HG03378 (cell line): ENCODE data around the gene PPM1F.
"Not testable (repeated sequence)": the region's sequence is repeated elsewhere in the genome, so short reads cannot be mapped to it uniquely, and the experiment has no call there.

Experiments
- ATAC-seq: cut with Tn5 transposase; IDR thresholded peaks from one replicate; pipeline ENCODE4 v1.9.1; 2021; ENCODE audit warnings: mild to moderate bottlenecking, moderate library complexity; ENCODE audit not compliant: unreplicated experiment

The PPM1F gene

GRCh38 chr22:21898354-21898896, 54.2 kb downstream of the PPM1F start:
- ATAC-seq: no peak

GRCh38 chr22:21896951-21897513, 55.6 kb downstream of the PPM1F start:
- no peak for ATAC-seq

GRCh38 chr22:21896275-21896674, 56.4 kb downstream of the PPM1F start:
- ATAC-seq: not testable (repeated sequence)

GRCh38 chr22:21894799-21895198, 57.8 kb downstream of the PPM1F start:
- ATAC-seq: no peak

- ATAC-seq: no peak
Measured at GRCh38 chr22:21889251-21889990, 63.2 kb downstream of the PPM1F start.

- no peak for ATAC-seq
Measured at GRCh38 chr22:21887841-21888240, 64.8 kb downstream of the PPM1F start.

GRCh38 chr22:21883930-21884329, 68.7 kb downstream of the PPM1F start:
- not testable (repeated sequence) for ATAC-seq

- not testable (repeated sequence) for ATAC-seq
Measured at GRCh38 chr22:21882754-21883333, 69.8 kb downstream of the PPM1F start.

GRCh38 chr22:21881841-21882753, 70.6 kb downstream of the PPM1F start:
- ATAC-seq: no peak

- ATAC-seq: no peak
Measured at GRCh38 chr22:21876486-21877176, 76.0 kb downstream of the PPM1F start.

GRCh38 chr22:21874953-21875352, 77.7 kb downstream of the PPM1F start:
- ATAC-seq: not testable (repeated sequence)

GRCh38 chr22:21873619-21874018, 79.0 kb downstream of the PPM1F start:
- ATAC-seq: no peak

- ATAC-seq: not testable (repeated sequence)
Measured at GRCh38 chr22:21872741-21873140, 79.9 kb downstream of the PPM1F start.
